Upper lobe of left lung (tissue), 6 donors: Measurements from ENCODE around the gene AKNAD1. TPM values are rescaled to one million over a fixed set of nuclear protein-coding genes. Genes with fewer than 3 reads are reported as not detected.
"Not testable (repeated sequence)": the region's sequence is repeated elsewhere in the genome, so short reads cannot be mapped to it uniquely, and the experiment has no call there.

Source experiments
- ATAC-seq, 2 donors: fragments of 200-7000 bp; cut with Tn5 transposase; one replicate each; pipeline ENCODE4 v1.9.1; 2022; ENCODE audit warnings: mild to moderate bottlenecking in 2 of 2, moderate library complexity in 2 of 2; ENCODE audit not compliant: low FRiP score in 2 of 2
- DNase-seq, 2 donors: peaks; one replicate each; pipeline ENCODE4 v3.0.0-alpha.2; 2019 to 2020
- H3K27ac ChIP-seq, 4 donors: fragments of 200-600 bp; sonication (generic); one replicate each; pipeline ENCODE4 v1.5.1; 2016 to 2019
- H3K27me3 ChIP-seq, 4 donors: fragments of 200-600 bp; sonication (generic); one replicate each; pipeline ENCODE4 v1.5.1; 2017 to 2019
- H3K36me3 ChIP-seq, 4 donors: fragments of 200-600 bp; sonication (generic); one replicate each; pipeline ENCODE4 v1.5.1; 2016 to 2019
- H3K4me1 ChIP-seq, 4 donors: fragments of 200-600 bp; sonication (generic); one replicate each; pipeline ENCODE4 v1.5.1; 2018 to 2019
- H3K4me3 ChIP-seq, 4 donors: fragments of 200-600 bp; sonication (generic); one replicate each; pipeline ENCODE4 v1.5.1; 2017 to 2019; ENCODE audit warnings: mild to moderate bottlenecking in 2 of 4, moderate library complexity in 1 of 4
- H3K9me3 ChIP-seq, 4 donors: fragments of 200-600 bp; sonication (generic); one replicate each; pipeline ENCODE4 v1.5.1; 2018 to 2019
- CTCF ChIP-seq, 6 experiments: fragments of 450-650 bp in 4 of 6; fragments of 200-600 bp in 2 of 6; sonication (generic) in 2 of 6; IDR thresholded peaks; one replicate each; pipeline ENCODE4 v1.5.1; 2016 to 2019; ENCODE audit warnings: antibody characterized with exemption in 6 of 6
- EP300 ChIP-seq, 4 donors: sonication (generic); formaldehyde crosslinking; IDR thresholded peaks; one replicate each; pipeline ENCODE4 v1.5.1; 2017; ENCODE audit warnings: antibody characterized with exemption in 4 of 4, control low read depth in 2 of 4
- POLR2A ChIP-seq, 4 donors: fragments of 450-650 bp; IDR thresholded peaks; one replicate each; pipeline ENCODE4 v1.5.1; 2016 to 2017; ENCODE audit warnings: antibody characterized with exemption in 4 of 4, mild to moderate bottlenecking in 2 of 4
- POLR2AphosphoS5 ChIP-seq, 2 donors: sonication (generic); formaldehyde crosslinking; IDR thresholded peaks; one replicate each; pipeline ENCODE4 v1.5.1; 2017; ENCODE audit warnings: antibody characterized with exemption in 2 of 2
- WGBS, 2 donors: methylation state at CpG; one replicate each; pipeline ENCODE4 v1.1.5; 2017 to 2018; 5-methylcytosine and 5-hydroxymethylcytosine counted together
- total RNA-seq, 6 donors: library from RNA; depleted of rRNA in 4 of 6; stranded (reverse); fragments of >200 nt in 4 of 6; gene quantifications; one replicate each; pipeline versions ENCODE4 v1.1.0 to v1.2.1, GENCODE V29; 2016 to 2021
- donor health status: DM: no; HTN: no; CAD: no; lungs with moderate emphysema.
- donor health status: DM: no; HTN: yes; CAD: no; lungs with severe emphysema.

Gene AKNAD1
- total RNA-seq, 6 donors from 2014 or later = 0.46 to 0.84 TPM; not detected in 4

DNA sequence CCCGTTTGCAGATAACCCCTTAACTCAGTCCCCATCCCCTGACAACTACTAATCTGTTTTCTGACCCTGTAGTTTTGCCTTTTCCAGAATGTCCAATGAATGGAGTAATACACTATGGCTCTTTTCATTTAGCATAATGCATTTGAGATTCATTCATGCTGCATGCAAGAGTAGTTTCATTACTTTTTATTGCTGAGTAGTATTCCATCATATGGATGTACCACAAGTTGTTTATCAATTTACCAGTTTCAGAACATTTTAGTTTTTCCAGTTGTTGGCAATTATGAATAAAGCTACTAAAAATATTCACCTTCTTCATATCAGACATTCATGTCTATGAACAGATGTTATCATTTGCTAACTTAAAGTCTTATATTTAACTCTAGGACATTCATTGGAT lies 65.1 kb downstream of the AKNAD1 start:
- no peak for TF ChIP-seq POLR2AphosphoS5 (IDR thresholded peaks at IDR 0.05)
- no peak for TF ChIP-seq EP300 (IDR thresholded peaks at IDR 0.05)
- no peak for TF ChIP-seq POLR2A (IDR thresholded peaks at IDR 0.05)
- TF ChIP-seq CTCF (IDR thresholded peaks at IDR 0.05) = no peak
- no peak overlapping the region for H3K4me3 ChIP-seq
- no peak for DNase-seq
- no peak overlapping the region for H3K27ac ChIP-seq
- H3K4me1 ChIP-seq = no peaks in the 10 kb centered on the region
- ATAC-seq = no peak
- 96 to 97% methylated on average over 1 of the region's 1 CpG for WGBS, 2 donors
- peaks cover 17 to 82% (median 25%) of the 10 kb centered on the region in 4 donors for H3K36me3 ChIP-seq
- H3K27me3 ChIP-seq = no peaks in the 10 kb centered on the region
- peaks cover 0 to 11% (median 3%) of the 10 kb centered on the region in 4 donors for H3K9me3 ChIP-seq

DNA sequence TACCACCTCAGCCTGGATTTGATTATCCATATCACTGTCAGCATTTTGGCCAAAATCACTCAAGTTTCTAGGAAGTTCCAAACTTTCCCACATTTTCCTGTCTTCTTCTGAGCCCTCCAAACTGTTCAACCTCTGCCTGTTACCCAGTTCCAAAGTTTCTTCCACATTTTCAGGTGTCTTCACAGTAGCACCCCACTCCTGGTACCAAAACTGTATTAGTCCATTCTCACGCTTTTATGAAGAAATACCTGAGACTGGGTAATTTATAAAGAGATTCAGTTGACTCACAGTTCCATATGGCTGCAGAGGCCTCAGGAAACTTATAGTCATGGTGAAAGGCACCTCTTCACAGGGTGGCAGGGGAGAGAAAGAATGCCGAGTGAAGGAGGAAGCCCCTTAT lies 71.0 kb downstream of the AKNAD1 start:
- 97 to 100% methylated on average over 2 of the region's 2 CpGs for WGBS, 2 donors
- no peak for ATAC-seq

GRCh38 chr1:108785264-108785663 lies 71.6 kb downstream of the AKNAD1 start:
- Histone ChIP-seq H3K4me1 (no peaks in the 10 kb centered on the region), H3K9me3 (peaks cover 0 to 21% (median 13%) of the 10 kb centered on the region in 4 donors), H3K36me3 (peaks cover 6 to 87% (median 38%) of the 10 kb centered on the region in 4 donors), H3K27ac (no peak overlapping the region), H3K4me3 (no peak overlapping the region), H3K27me3 (no peaks in the 10 kb centered on the region)
- WGBS, 2 donors = 96% methylated on average over 6 of the region's 6 CpGs
- ATAC-seq (no peak), DNase-seq (no peak)
- TF ChIP-seq POLR2A (IDR thresholded peaks at IDR 0.05) = no peak
- TF ChIP-seq POLR2AphosphoS5 (IDR thresholded peaks at IDR 0.05) = no peak
- no peak for TF ChIP-seq CTCF (IDR thresholded peaks at IDR 0.05)
- no peak for TF ChIP-seq EP300 (IDR thresholded peaks at IDR 0.05)

More for the DNA sequence above, 71.0 kb downstream of the AKNAD1 start:
- Histone ChIP-seq H3K27ac (no peak overlapping the region), H3K4me3 (no peak overlapping the region), H3K9me3 (peaks cover 0 to 21% (median 13%) of the 10 kb centered on the region in 4 donors), H3K4me1 (no peaks in the 10 kb centered on the region), H3K36me3 (peaks cover 6 to 82% (median 38%) of the 10 kb centered on the region in 4 donors), H3K27me3 (no peaks in the 10 kb centered on the region)
- TF ChIP-seq POLR2AphosphoS5 (IDR thresholded peaks at IDR 0.05) = no peak
- TF ChIP-seq EP300 (IDR thresholded peaks at IDR 0.05) = no peak
- TF ChIP-seq CTCF (IDR thresholded peaks at IDR 0.05) = no peak
- no peak for TF ChIP-seq POLR2A (IDR thresholded peaks at IDR 0.05)
- no peak for DNase-seq

- not testable (repeated sequence) for DNase-seq, H3K4me3 ChIP-seq
These were observed 75.3 kb downstream of the AKNAD1 start for GRCh38 chr1:108781575-108781944.

GRCh38 chr1:108780937-108781574 lies 75.8 kb downstream of the AKNAD1 start:
- no peak for DNase-seq
- H3K36me3 ChIP-seq = peaks cover 12 to 97% (median 44%) of the 10 kb centered on the region in 4 donors
- 77 to 78% methylated on average over 3 of the region's 3 CpGs for WGBS, 2 donors

More at GRCh38 chr1:108781575-108781944, 75.3 kb downstream of the AKNAD1 start:
- H3K27me3 ChIP-seq, H3K27ac ChIP-seq, ATAC-seq, H3K4me1 ChIP-seq: not testable (repeated sequence)
- H3K9me3 ChIP-seq = peaks cover 0 to 21% (median 13%) of the 10 kb centered on the region in 4 donors
- H3K36me3 ChIP-seq = peaks cover 7 to 95% (median 45%) of the 10 kb centered on the region in 4 donors
- 92 to 95% methylated on average over 1 of the region's 1 CpG for WGBS, 2 donors

More at GRCh38 chr1:108780937-108781574, 75.8 kb downstream of the AKNAD1 start:
- H3K9me3 ChIP-seq = peaks cover 0 to 19% (median 13%) of the 10 kb centered on the region in 4 donors
- H3K27me3 ChIP-seq = no peaks in the 10 kb centered on the region
- no peak overlapping the region for H3K4me3 ChIP-seq
- no peaks in the 10 kb centered on the region for H3K4me1 ChIP-seq
- no peak for ATAC-seq
- no peak overlapping the region for H3K27ac ChIP-seq
- TF ChIP-seq EP300 (IDR thresholded peaks at IDR 0.05) = no peak
- TF ChIP-seq CTCF (IDR thresholded peaks at IDR 0.05) = no peak
